PFSK-1 (cell line): ENCODE data around the gene DNAJC25.

Experiments used
- FOXP2 ChIP-seq: optimal IDR thresholded peaks from 2 replicates; pipeline ENCODE3; 2011; ENCODE audit warnings: borderline replicate concordance, control low read depth, inconsistent platforms; ENCODE audit not compliant: insufficient read depth; ENCODE audit errors: extremely low read length, extremely low read depth
- POLR2AphosphoS5 ChIP-seq: IDR thresholded peaks from 2 replicates; pipeline ENCODE4 v1.6.1; 2012; ENCODE audit warnings: low read depth, mild to moderate bottlenecking, control low read depth, low read length, moderate library complexity
- REST ChIP-seq, 2 experiments: IDR thresholded peaks; 2 replicates each; pipeline versions ENCODE4 v1.6.1 to v1.8.0; 2011 to 2012; ENCODE audit warnings: low read depth in 2 of 2, low read length in 2 of 2, control low read depth in 1 of 2, inconsistent platforms in 1 of 2, mild to moderate bottlenecking in 1 of 2, moderate library complexity in 1 of 2; ENCODE audit not compliant: insufficient read depth in 1 of 2
- SIN3A ChIP-seq: IDR thresholded peaks from 2 replicates; pipeline ENCODE4 v1.6.1; 2012; ENCODE audit warnings: mild to moderate bottlenecking, low read length, moderate library complexity, borderline replicate concordance; ENCODE audit not compliant: insufficient read depth
- TAF1 ChIP-seq: IDR thresholded peaks from 2 replicates; pipeline ENCODE4 v1.6.1; 2012; ENCODE audit warnings: low read length, control low read depth, borderline replicate concordance; ENCODE audit not compliant: insufficient read depth

GRCh38 chr9:111631214-111631971 is at the start of gene DNAJC25:
- no peak for TF ChIP-seq SIN3A
- TF ChIP-seq POLR2AphosphoS5, result peak; percentile 95
- TF ChIP-seq REST (IDR thresholded peaks at IDR 0.05; ENCODE audit: insufficient read depth in 1 of 2, low read depth in 2 of 2, low read length in 2 of 2), result no peak; a peak in 1 of 4 replicates
- peak; percentile 90 for TF ChIP-seq TAF1
- TF ChIP-seq FOXP2, result peak; percentile 89
